Osteoblast (primary cell): ENCODE measurements around the gene TTC7B. TPM values are rescaled to one million over a fixed set of nuclear protein-coding genes. Genes with fewer than 3 reads are reported as not detected.

Experiments
- DNase-seq: peaks from one replicate; pipeline ENCODE4 v3.0.0; 2011; ENCODE audit warnings: low spot score, mixed read lengths; ENCODE audit not compliant: insufficient read length; ENCODE audit errors: missing footprints
- H2AFZ ChIP-seq: 2 replicates; pipeline ENCODE4 v1.6.0; 2011; ENCODE audit warnings: mild to moderate bottlenecking, low read length
- H3K27ac ChIP-seq: 2 replicates; pipeline ENCODE4 v1.5.1; 2011; ENCODE audit warnings: mild to moderate bottlenecking, low read depth, low read length, moderate library complexity
- H3K27me3 ChIP-seq: 2 replicates; pipeline ENCODE4 v1.6.0; 2012; ENCODE audit warnings: mild to moderate bottlenecking, control low read depth, inconsistent platforms, low read length, moderate library complexity; ENCODE audit not compliant: insufficient read depth
- H3K36me3 ChIP-seq: 2 replicates; pipeline ENCODE4 v1.5.1; 2011; ENCODE audit warnings: mild to moderate bottlenecking, low read length, control low read depth, moderate library complexity; ENCODE audit not compliant: insufficient read depth
- H3K4me1 ChIP-seq: 2 replicates; pipeline ENCODE4 v1.5.1; 2011; ENCODE audit warnings: mild to moderate bottlenecking, low read length, control low read depth, moderate library complexity; ENCODE audit not compliant: insufficient read depth
- H3K4me2 ChIP-seq: 2 replicates; pipeline ENCODE4 v1.6.0; 2011; ENCODE audit warnings: mild to moderate bottlenecking, low read length; ENCODE audit not compliant: insufficient read depth
- H3K4me3 ChIP-seq: fragments of 200-600 bp; sonication (generic); 3 replicates; pipeline ENCODE4 v1.5.1; 2012; ENCODE audit warnings: mild to moderate bottlenecking, low read length, inconsistent platforms; ENCODE audit not compliant: insufficient read depth
- H3K79me2 ChIP-seq: 2 replicates; pipeline ENCODE4 v1.6.0; 2012; ENCODE audit warnings: mild to moderate bottlenecking, low read length, control low read depth, inconsistent platforms; ENCODE audit not compliant: insufficient read depth
- H3K9me3 ChIP-seq: 2 replicates; pipeline ENCODE4 v1.5.1; 2011; ENCODE audit warnings: low read depth, low read length, control low read depth
- H4K20me1 ChIP-seq: 2 replicates; pipeline ENCODE4 v1.6.0; 2012; ENCODE audit warnings: mild to moderate bottlenecking, low read length, control low read depth; ENCODE audit not compliant: insufficient read depth
- total RNA-seq: library from RNA; depleted of rRNA; stranded (reverse); fragments of >200 nt; gene quantifications from 2 replicates; pipeline ENCODE4 v1.2.3, GENCODE V29; 2012
- TF ChIP-seq, protein P1 (sequence below): IDR thresholded peaks from 2 replicates; pipeline ENCODE4 v1.5.1; 2011; ENCODE audit warnings: mild to moderate bottlenecking, low read depth, low read length, moderate library complexity; ENCODE audit errors: extremely low read depth

Gene TTC7B
- total RNA-seq, 1 donor, result 14.5 TPM

DNA sequence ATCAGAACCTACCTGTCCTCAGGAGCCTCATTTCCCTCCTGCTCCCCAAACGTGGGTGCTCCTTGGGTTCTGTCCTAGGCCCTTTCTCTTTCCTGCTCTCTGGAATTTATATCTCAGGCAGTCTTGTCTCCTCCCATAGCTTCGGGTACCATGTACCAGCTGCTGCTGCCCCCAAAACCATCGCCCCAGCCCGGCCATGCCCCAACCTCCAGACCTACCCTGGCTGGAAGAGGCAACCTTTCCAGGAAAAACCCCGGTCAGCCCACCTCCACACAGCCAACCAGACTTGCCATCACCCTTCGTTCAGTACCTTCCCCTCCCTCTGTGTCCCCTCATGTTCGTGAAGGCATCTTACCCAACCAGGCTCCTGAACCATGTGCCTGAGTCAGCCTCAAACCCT, 254.3 kb downstream of the TTC7B start:
- Histone ChIP-seq H3K27ac (no peak overlapping the region), H2AFZ (no peak overlapping the region), H4K20me1 (no peaks in the 10 kb centered on the region), H3K36me3 (no peaks in the 10 kb centered on the region), H3K4me2 (no peak overlapping the region), H3K27me3 (no peaks in the 10 kb centered on the region), H3K79me2 (no peaks in the 10 kb centered on the region), H3K9me3 (no peaks in the 10 kb centered on the region), H3K4me1 (no peaks in the 10 kb centered on the region), H3K4me3 (no peak overlapping the region)
- no peak for DNase-seq
- TF ChIP-seq, protein P1, sequence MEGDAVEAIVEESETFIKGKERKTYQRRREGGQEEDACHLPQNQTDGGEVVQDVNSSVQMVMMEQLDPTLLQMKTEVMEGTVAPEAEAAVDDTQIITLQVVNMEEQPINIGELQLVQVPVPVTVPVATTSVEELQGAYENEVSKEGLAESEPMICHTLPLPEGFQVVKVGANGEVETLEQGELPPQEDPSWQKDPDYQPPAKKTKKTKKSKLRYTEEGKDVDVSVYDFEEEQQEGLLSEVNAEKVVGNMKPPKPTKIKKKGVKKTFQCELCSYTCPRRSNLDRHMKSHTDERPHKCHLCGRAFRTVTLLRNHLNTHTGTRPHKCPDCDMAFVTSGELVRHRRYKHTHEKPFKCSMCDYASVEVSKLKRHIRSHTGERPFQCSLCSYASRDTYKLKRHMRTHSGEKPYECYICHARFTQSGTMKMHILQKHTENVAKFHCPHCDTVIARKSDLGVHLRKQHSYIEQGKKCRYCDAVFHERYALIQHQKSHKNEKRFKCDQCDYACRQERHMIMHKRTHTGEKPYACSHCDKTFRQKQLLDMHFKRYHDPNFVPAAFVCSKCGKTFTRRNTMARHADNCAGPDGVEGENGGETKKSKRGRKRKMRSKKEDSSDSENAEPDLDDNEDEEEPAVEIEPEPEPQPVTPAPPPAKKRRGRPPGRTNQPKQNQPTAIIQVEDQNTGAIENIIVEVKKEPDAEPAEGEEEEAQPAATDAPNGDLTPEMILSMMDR, result no peak

DNA sequence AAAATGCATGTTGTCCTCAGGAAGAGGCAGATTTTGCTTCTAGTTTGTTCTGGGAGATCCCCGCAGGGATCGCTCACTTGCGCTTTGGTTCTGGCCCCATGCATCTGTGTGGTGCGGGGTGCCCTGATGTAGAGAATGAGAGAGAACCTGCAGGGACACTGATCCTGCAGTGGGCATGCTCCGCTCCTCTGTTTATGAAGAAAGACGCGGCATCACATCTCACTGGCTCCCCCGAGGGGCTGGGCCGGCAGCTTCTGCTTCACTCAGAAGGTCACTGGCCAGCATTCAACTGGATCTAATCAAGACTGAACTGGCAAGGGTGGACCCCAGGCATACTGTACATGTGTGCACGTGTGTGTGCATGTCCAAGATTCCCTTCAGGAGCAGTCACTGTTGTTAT, 255.2 kb downstream of the TTC7B start:
- Histone ChIP-seq H4K20me1 (no peaks in the 10 kb centered on the region), H3K4me1 (no peaks in the 10 kb centered on the region), H3K27ac (no peak overlapping the region), H3K27me3 (no peaks in the 10 kb centered on the region), H3K4me2 (no peak overlapping the region), H3K4me3 (no peak overlapping the region), H3K9me3 (no peaks in the 10 kb centered on the region), H2AFZ (no peak overlapping the region), H3K79me2 (no peaks in the 10 kb centered on the region), H3K36me3 (no peaks in the 10 kb centered on the region)
- no peak for DNase-seq
- TF ChIP-seq, protein P1, result no peak

DNA sequence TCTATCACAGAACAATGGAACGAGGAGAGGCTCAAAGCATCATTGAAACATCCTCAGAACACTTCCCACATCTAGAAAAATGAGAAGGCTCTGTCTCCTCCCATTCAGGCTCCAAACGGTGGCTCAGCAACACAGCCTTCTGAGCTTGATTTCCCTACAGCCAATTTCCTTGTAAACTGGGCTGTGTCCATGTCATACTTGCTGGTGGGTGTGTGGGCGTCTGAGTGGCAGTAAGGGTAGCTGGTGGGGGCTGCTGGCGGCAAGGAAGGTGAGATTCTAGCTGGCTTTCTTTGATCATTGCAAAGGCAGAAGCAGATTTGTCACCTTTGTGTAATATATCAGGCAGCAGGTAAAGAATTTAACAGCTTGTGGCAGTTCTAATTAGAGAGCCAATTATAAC, 255.7 kb downstream of the TTC7B start:
- no peak overlapping the region for H2AFZ ChIP-seq
- no peaks in the 10 kb centered on the region for H3K4me1 ChIP-seq
- H3K4me2 ChIP-seq, result no peak overlapping the region
- no peak overlapping the region for H3K4me3 ChIP-seq
- H3K79me2 ChIP-seq, result no peaks in the 10 kb centered on the region
- no peak for DNase-seq
- H3K27me3 ChIP-seq, result no peaks in the 10 kb centered on the region
- H3K9me3 ChIP-seq, result no peaks in the 10 kb centered on the region
- no peak overlapping the region for H3K27ac ChIP-seq
- H4K20me1 ChIP-seq, result no peaks in the 10 kb centered on the region
- no peaks in the 10 kb centered on the region for H3K36me3 ChIP-seq
- TF ChIP-seq, protein P1, result no peak

DNA sequence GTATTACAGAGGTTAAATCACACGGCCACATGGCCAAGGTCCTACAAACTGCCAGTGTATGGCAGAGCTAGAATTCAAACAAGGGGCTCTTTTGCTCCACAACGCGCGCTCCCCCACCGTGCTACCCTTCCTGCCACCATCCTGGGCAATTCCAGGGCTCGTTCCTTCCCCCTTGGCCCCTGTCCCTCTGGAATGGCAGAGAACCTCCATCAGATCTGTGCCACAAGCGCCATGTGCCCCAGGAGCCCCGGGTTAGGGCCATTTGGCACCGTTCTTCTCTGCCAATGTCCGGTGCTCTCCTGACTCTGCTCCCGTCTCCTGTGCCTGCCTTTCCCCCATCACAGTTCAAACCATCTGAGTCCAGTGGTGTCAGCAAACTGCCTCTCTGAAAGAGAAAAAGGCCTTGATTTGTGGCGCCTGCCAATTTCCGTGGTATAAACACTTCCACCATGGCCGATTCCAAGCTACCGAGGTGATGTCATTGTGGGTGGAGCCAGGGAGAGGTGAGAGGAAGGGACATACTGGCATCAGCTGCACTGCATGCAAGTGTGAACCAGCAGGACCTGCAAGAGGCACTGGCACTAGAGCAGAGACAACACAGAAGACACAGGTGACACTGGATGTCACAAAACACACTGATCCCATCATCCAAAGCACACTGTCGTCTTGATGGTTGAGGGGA, 256.3 kb downstream of the TTC7B start:
- Histone ChIP-seq H3K27me3 (no peaks in the 10 kb centered on the region), H3K4me1 (no peaks in the 10 kb centered on the region), H3K9me3 (no peaks in the 10 kb centered on the region), H3K4me3 (no peak overlapping the region), H3K79me2 (no peaks in the 10 kb centered on the region), H3K36me3 (no peaks in the 10 kb centered on the region), H3K27ac (no peak overlapping the region), H3K4me2 (no peak overlapping the region), H4K20me1 (no peaks in the 10 kb centered on the region), H2AFZ (no peak overlapping the region)
- DNase-seq, result no peak
- TF ChIP-seq, protein P1, result no peak
